GM18517 (cell line): ENCODE measurements around the gene ELOVL6.
"Not testable (repeated sequence)": the region's sequence is repeated elsewhere in the genome, so short reads cannot be mapped to it uniquely, and the experiment has no call there.

Experiments
- ATAC-seq: cut with Tn5 transposase; IDR thresholded peaks from one replicate; pipeline ENCODE4 v1.9.1; 2021; ENCODE audit warnings: mild to moderate bottlenecking, moderate library complexity; ENCODE audit not compliant: unreplicated experiment

The ELOVL6 gene

DNA sequence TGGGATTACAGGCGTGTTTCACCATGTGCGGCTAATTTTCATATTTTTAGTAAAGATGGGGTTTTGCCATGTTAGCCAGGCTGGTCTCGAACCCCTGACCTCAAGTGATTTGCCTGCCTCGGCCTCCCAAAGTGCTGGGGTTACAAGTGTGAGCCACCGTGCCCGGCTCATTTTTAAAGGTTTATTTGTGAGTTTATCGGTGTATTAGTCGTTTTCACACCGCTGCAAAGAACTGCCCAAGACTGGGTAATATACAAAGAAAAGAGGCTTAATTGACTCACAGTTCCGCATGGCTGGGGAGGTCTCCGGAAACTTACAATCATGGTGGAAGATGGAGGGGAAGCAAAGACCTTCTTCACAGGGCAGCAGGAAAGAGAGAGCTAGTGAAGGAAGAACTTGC is 159.3 kb downstream of the ELOVL6 start:
- not testable (repeated sequence) for ATAC-seq

DNA sequence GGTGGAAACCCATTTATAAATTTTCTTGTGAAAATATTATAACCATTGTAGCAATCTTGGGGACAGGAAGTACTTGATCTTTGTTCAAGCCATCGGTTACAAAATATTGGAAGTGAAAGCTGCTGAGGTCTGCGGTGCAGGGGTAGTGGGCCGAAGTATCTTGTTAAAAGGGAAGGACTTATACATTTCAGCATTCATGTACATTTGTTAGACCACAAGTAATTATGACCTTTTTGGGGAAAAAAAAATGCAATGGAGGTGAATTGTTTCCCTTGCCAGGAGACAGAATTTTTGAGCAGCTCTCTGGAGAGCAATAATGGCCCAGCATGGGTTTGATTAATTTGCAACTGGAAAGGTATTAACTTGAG is 164.4 kb downstream of the ELOVL6 start:
- ATAC-seq = peak; percentile 97

DNA sequence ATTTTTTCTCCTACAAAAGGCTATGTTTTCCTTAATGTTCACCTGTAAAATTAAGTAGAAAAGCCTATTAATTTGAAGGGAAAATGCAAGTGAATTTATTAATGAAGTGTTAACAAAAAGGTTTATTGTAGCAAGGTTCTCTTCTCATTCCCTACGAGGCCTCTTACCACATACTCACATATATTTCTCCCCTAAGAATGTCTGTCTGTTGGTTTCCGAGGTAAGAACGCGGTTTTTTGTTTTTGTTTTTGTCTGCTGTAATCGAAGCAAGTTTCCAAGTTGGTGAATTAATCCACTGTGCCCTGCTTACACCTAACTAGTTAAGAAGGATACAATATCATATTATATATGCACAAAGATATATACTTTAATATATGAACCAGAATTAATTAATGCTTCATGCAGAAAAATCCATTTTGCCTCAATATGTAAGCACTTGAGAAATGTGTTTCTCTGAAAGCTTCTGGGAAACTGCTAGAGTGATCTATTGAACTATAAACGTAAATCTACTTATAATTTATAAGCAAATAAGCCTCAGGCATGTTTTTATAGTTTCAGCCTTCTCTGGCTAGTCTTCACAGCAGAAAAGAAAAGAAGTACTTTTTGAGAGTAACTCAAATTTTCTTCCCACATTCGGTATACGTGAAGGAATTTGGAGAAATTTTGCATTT is 164.9 kb downstream of the ELOVL6 start:
- ATAC-seq = no peak

DNA sequence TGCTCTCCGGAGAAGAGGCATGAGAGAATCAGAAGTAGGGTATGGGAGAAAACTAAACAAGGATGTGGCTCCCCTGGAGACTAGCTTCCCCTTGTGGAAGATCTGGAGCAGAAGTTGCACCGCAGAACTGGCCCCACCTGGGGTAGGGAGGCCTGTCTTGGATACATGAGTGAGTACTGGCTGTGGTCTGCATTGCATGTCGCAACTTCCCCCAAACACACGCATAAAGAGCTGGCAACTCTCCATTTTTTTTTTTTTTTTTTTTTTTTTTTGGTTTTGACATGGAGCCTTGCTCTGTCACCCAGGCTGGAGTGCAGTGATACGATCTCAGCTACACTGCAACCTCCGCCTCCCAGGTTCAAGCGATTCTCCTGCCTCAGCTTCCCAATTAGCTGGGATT is 165.8 kb downstream of the ELOVL6 start:
- ATAC-seq = no peak

GRCh38 chr4:110025718-110026117 is 172.7 kb downstream of the ELOVL6 start:
- no peak for ATAC-seq

- no peak for ATAC-seq
These were observed 173.4 kb downstream of the ELOVL6 start for GRCh38 chr4:110025056-110025455.

DNA sequence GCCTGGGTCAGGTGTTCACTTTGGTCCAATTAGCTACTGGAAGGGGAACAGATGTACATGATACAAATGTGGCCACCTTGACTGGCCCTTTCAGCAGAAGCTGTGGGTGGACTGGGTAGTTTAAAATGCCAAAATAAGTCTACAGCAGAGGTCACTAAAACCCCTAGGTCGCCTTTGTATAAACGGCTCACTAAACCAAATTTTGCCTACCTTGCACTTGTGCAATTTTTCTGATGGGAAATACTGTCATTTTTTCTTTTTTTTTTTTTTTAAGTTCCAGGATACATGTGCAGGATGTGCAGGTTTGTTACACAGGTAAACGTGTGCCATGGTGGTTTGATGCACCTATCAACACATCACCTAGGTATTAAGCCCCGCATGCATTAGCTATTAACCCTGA is 176.0 kb downstream of the ELOVL6 start:
- ATAC-seq = no peak

- ATAC-seq = no peak
These were observed 177.6 kb downstream of the ELOVL6 start for GRCh38 chr4:110020646-110021443.

DNA sequence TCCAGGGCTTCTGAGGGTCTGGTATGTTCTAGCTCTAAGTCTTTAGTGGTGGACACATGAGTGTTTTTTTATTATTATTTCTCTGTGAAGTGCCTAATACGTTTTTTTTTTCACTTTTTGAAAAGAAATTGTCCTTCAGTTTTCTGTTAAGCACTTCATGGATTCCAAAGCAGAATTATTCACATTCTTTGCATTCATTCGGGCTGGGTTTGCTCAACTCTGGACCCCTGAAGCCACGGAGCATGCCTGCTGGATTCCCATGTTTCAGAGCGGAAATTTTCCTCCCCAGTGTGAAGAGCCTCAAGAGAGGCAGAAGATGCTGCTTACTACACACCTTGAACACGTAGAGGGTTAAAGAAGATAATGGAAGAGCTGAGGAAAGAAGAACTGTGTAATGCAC is 178.3 kb downstream of the ELOVL6 start:
- no peak for ATAC-seq

- ATAC-seq = no peak
These were observed 179.3 kb downstream of the ELOVL6 start for GRCh38 chr4:110019153-110019552.

DNA sequence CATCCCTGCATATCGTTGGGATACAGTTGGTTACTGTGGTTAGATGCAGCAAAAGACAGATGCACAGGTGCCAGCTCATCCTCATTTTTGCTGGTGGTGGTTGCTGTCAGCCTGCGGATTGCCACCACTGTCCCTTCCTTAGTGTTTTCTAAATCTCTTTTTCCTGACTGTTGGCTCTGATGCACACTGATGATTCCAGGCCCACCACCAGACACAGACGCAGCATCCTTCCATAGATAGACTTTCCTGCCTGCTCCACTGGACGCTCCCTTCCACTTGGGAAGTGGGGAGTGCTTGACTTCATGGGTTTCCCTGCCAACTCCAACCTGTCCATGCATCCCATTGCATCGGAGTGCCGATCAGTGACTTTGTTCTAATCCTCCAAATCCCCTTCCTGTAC is 184.2 kb downstream of the ELOVL6 start:
- ATAC-seq = no peak

DNA sequence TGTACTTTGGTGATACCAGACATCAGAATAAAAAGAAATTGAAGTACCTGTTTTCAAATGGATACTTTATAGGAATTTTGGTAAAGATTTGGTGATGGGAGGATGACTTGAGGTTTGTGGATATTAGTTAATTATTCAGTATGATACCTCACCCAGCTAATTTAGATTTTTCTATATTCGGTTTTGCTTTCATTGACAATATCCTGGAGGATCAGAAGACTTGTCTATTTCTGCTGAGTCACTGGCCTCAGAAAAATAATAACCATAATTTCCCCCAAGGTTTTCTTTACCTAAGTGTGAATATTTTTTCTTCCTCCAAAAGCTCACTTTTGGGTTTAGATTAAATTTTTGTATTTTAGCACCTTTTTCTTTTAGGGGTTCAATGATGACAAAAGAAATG is 185.5 kb downstream of the ELOVL6 start:
- ATAC-seq = no peak

GRCh38 chr4:110010797-110011196 is 187.6 kb downstream of the ELOVL6 start:
- ATAC-seq = no peak

- ATAC-seq = no peak
These were observed 188.9 kb downstream of the ELOVL6 start for GRCh38 chr4:110009550-110009949.

- ATAC-seq = no peak
These were observed 189.9 kb downstream of the ELOVL6 start for GRCh38 chr4:110008540-110008939.

- ATAC-seq = no peak
These were observed 191.2 kb downstream of the ELOVL6 start for GRCh38 chr4:110007217-110007616.

DNA sequence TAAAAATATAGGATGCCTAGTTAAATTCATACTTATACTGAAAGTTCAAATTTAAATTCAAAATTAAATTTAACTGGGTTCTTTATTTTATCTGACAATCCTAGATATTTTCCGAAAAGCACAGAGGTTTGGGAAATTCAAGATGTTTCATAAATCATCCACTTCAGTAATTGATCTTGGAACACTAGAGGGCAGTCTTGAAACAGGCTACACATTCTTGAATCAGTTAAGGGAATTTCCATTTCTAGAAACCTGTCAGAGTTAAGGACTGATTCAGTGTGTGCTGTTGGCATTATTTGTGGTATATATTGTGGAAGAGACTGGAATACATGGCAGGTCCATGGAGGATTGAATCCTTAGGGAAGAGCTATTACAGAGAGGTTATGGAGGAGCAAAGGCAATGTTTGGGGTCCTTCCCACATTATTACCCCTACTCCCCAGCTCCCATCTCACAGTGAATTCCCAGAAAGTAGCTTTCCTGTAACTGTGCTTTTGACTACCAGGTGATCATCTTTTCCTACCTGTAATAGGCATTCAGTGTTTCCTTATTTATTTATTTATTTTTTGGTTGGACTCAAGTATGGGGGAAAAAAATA is 192.9 kb downstream of the ELOVL6 start:
- ATAC-seq = peak; percentile 82

DNA sequence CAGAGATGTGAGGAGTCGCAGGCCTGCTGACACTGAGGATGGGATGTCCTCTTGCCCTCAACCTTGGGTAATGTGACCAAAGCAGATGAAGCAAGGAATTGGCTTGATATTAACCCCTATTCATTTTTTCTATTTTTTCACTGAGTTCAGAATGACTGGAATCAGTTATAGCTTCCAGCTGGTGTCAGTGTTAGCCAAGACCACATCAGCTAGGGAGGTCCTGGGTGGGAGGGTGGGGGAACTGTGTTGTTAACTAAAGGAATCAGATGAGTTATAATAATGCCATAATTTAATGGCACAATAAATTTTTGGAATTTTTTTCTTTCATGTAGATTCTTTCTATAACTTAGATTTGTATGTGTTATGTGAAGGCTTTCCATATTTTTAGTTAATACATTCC is 193.9 kb downstream of the ELOVL6 start:
- ATAC-seq = no peak

GRCh38 chr4:110003401-110004187 is 194.8 kb downstream of the ELOVL6 start:
- ATAC-seq = no peak

GRCh38 chr4:110002326-110002725 is 196.1 kb downstream of the ELOVL6 start:
- ATAC-seq = no peak

- no peak for ATAC-seq
These were observed 198.9 kb downstream of the ELOVL6 start for GRCh38 chr4:109999585-109999912.
